Measurements from ENCODE around the gene RPRD2. TPM values are rescaled to one million over a fixed set of nuclear protein-coding genes. Genes with fewer than 3 reads are reported as not detected.

Gene RPRD2
- total and polyA plus RNA-seq, 12 donors = 7.3 to 44.5 (median 23.5) TPM

DNA sequence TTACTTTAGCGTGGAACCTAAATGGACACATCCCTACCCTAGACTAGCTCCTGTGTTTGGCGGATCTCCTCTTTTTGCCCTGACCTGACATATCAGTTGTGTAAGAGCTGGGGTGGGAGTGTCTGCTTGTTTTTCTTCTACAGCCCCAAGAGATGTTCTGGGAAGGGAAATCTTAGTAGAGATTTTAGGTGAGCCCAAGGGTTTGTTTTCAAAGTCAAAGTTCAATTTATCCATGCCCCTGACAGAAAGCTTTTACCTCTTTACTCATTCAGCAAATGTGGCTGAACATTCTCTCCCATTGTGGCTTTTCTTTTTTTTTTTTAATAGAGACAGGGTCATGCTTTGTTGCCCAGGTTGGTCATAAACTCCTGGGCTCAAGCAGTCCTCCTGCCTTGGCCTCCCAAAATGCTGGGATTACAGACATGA, 116.0 kb downstream of the RPRD2 start:
- Histone ChIP-seq H3K4me3 (no peak overlapping the region), H3K27ac (no peak overlapping the region), H3K4me1 (replicated peaks in 1 of 2) (peaks cover 0 to under 1% of the 10 kb centered on the region in 2 donors), H3K36me3 (replicated peaks in 1 of 2) (no peaks in the 10 kb centered on the region), H3K27me3 (no peaks in the 10 kb centered on the region), H3K9me3 (replicated peaks in 1 of 3) (no peaks in the 10 kb centered on the region)
- DNase-seq = no peak
- intact Hi-C loops (cut with DNase I) = no loop called here
- WGBS, 4 donors = 42 to 53% (median 43%) methylated on average over 2 of the region's 2 CpGs
- no peak for TF ChIP-seq POLR2A (IDR thresholded peaks at IDR 0.05)
- TF ChIP-seq, protein P1, sequence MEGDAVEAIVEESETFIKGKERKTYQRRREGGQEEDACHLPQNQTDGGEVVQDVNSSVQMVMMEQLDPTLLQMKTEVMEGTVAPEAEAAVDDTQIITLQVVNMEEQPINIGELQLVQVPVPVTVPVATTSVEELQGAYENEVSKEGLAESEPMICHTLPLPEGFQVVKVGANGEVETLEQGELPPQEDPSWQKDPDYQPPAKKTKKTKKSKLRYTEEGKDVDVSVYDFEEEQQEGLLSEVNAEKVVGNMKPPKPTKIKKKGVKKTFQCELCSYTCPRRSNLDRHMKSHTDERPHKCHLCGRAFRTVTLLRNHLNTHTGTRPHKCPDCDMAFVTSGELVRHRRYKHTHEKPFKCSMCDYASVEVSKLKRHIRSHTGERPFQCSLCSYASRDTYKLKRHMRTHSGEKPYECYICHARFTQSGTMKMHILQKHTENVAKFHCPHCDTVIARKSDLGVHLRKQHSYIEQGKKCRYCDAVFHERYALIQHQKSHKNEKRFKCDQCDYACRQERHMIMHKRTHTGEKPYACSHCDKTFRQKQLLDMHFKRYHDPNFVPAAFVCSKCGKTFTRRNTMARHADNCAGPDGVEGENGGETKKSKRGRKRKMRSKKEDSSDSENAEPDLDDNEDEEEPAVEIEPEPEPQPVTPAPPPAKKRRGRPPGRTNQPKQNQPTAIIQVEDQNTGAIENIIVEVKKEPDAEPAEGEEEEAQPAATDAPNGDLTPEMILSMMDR (IDR thresholded peaks at IDR 0.05) = no peak

DNA sequence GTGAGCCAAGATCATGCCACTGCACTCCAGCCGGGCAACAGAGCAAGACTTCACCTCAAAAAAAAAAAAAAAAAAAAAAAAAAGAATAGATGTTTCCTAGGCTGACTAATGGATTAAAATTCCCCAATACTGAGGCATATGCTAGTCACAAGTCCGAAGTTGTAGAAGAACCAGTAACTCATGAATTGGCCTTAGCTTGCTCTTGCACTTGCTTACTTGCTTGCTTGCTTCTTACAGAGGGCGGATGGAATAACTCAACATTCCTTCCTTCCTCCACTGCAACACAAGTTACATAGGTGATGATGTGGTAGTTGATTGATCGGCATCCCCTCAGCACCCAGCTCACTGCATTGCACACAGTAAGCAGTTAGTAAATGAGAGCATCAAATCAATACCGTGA, 120.5 kb downstream of the RPRD2 start:
- Histone ChIP-seq H3K27ac (no peak overlapping the region), H3K27me3 (no peaks in the 10 kb centered on the region), H3K36me3 (replicated peaks in 1 of 2) (peaks cover 0 to 6% of the 10 kb centered on the region in 2 donors), H3K9me3 (replicated peaks in 1 of 3) (no peaks in the 10 kb centered on the region), H3K4me1 (replicated peaks in 1 of 2) (peaks cover 7 to 14% of the 10 kb centered on the region in 2 donors), H3K4me3 (no peak overlapping the region)
- 85 to 88% (median 86%) methylated on average over 5 of the region's 5 CpGs for WGBS, 4 donors
- no peak for TF ChIP-seq POLR2A (IDR thresholded peaks at IDR 0.05)
- TF ChIP-seq, protein P1 (IDR thresholded peaks at IDR 0.05) = no peak
- intact Hi-C loops (cut with DNase I) = no loop called here
- DNase-seq = no peak

DNA sequence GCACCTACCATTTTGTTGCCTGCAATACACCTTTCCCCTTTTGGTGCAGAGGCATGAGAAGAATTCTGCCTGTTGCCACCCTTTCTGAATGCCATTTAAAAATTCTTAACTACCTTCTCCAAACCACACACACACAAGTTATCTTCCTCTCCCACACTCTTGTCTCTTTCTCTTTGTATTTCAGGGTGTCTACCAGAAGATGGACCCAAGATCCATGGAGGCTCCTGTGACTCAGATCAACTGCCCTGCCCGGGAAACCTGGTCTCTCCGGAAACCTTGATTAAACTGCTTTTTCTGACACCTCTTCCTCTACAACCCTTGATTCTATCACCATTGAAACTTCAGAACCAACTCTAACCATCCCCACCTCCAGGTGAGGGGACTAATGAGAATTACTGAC, 120.9 kb downstream of the RPRD2 start:
- H3K9me3 ChIP-seq (replicated peaks in 1 of 3) = no peaks in the 10 kb centered on the region
- H3K27ac ChIP-seq = no peak overlapping the region
- no peaks in the 10 kb centered on the region for H3K27me3 ChIP-seq
- H3K36me3 ChIP-seq (replicated peaks in 1 of 2) = peaks cover 0 to 10% of the 10 kb centered on the region in 2 donors
- WGBS, 4 donors = 14 to 24% (median 18%) methylated on average over 2 of the region's 2 CpGs
- H3K4me1 ChIP-seq (replicated peaks in 1 of 2) = peaks cover 7 to 14% of the 10 kb centered on the region in 2 donors
- no peak for TF ChIP-seq POLR2A (IDR thresholded peaks at IDR 0.05)
- TF ChIP-seq, protein P1 (IDR thresholded peaks at IDR 0.05) = no peak
- no peak overlapping the region for H3K4me3 ChIP-seq
- peak in 1 of 7 donors; percentile 27 for DNase-seq
- intact Hi-C loops (cut with DNase I) = no loop called here

DNA sequence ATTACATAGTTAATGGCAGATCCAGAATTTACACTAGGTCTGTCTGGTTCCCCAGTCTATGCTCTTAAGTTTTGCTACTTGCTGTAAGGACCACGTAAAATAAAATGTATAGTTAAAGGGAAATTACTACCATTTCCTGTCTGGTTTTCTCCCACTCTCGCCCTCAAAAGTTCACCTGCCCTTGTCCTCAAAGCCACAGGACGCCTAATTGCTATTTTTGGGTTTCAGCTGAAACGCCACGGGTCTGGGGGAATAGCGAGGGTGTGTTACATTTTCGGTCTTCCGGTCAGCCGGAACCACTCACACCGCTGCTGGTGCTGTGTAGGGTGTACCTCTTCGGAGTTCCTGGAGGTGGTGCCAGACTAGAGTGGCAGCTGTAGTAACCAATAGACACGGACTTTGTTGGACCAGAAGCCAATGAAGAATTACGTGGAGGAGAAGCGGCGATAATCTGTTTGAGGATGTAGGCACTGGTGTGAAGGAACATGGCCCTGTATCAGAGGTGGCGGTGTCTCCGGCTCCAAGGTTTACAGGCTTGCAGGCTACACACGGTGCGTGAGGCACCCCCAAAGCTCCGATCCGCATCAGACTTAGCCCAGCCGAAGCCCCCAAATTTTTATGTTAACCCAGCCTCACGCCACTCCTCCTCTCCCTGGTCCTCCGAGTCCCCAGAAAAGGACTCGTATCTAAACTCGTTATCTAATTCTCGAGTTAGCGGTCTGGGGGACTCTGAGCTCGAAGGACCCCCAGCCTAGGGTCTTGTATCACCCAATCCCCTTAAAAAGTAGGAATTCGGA, 123.2 kb downstream of the RPRD2 start, which contains the start of gene TARS2:
Gene TARS2, plus strand, starts transcription at position 454 of the 797 bp plus-strand sequence. Its CDS starts 32 bp downstream, at position 486.
- Histone ChIP-seq H3K4me3 (peak within 1 kb of the TSS; percentile 53 to 84 (median 59)), H3K27me3 (no peaks in the 10 kb centered on the region), H3K27ac (peak within 1 kb of the TSS in 4 of 5 donors; percentile 47 to 80 (median 52)), H3K36me3 (replicated peaks in 1 of 2) (peaks cover 0 to 29% of the 10 kb centered on the region in 2 donors), H3K9me3 (replicated peaks in 1 of 3) (no peaks in the 10 kb centered on the region), H3K4me1 (replicated peaks in 1 of 2) (peaks cover 7 to 14% of the 10 kb centered on the region in 2 donors)
- 0% methylated on average over 25 to 30 of the region's 30 CpGs for WGBS, 4 donors
- DNase-seq = peak; percentile 96 to 99 (median 98)
- TF ChIP-seq, protein P1 (IDR thresholded peaks at IDR 0.05) = peak; percentile 39 to 78 (median 52)
- peak in 1 of 2 donors; percentile 60 for TF ChIP-seq POLR2A (IDR thresholded peaks at IDR 0.05)
- intact Hi-C loops (cut with DNase I) = no loop called here
